Esophagus squamous epithelium (tissue), 5 donors: ENCODE results near the gene ALDH9A1. TPM values are rescaled to one million over a fixed set of nuclear protein-coding genes. Genes with fewer than 3 reads are reported as not detected.
"Not testable (repeated sequence)": the region's sequence is repeated elsewhere in the genome, so short reads cannot be mapped to it uniquely, and the experiment has no call there.

Source experiments
- DNase-seq: peaks from one replicate; lab custom pipeline; 2025; lab: John Stamatoyannopoulos, UW
- H3K27ac ChIP-seq, 4 donors: fragments of 200-600 bp; sonication (generic); one replicate each; pipeline ENCODE4 v1.5.1; 2016 to 2019; ENCODE audit warnings: mild to moderate bottlenecking in 1 of 4
- H3K27me3 ChIP-seq, 4 donors: fragments of 200-600 bp; sonication (generic); 1 replicate in 3 of 4; 2 replicates in 1 of 4; pipeline versions ENCODE4 v1.5.1 to v1.6.0; 2017 to 2021; ENCODE audit warnings: antibody characterized with exemption in 1 of 4
- H3K36me3 ChIP-seq, 3 donors: fragments of 200-600 bp; sonication (generic); one replicate each; pipeline ENCODE4 v1.5.1; 2016 to 2019
- H3K4me1 ChIP-seq, 3 donors: fragments of 200-600 bp; sonication (generic); one replicate each; pipeline ENCODE4 v1.5.1; 2017 to 2019
- H3K4me3 ChIP-seq, 4 donors: fragments of 200-600 bp; sonication (generic); 1 replicate in 3 of 4; 2 replicates in 1 of 4; pipeline ENCODE4 v1.5.1; 2016 to 2019; ENCODE audit warnings: mild to moderate bottlenecking in 2 of 4, moderate library complexity in 1 of 4
- H3K9me3 ChIP-seq, 3 donors: fragments of 200-600 bp; sonication (generic); one replicate each; pipeline ENCODE4 v1.5.1; 2016 to 2019
- POLR2A ChIP-seq, 4 donors: fragments of 450-650 bp; IDR thresholded peaks; one replicate each; pipeline ENCODE4 v1.6.1; 2017; ENCODE audit warnings: antibody characterized with exemption in 4 of 4, mild to moderate bottlenecking in 4 of 4, moderate library complexity in 3 of 4
- WGBS, 2 donors: methylation state at CpG; one replicate each; pipeline ENCODE4 v1.1.5; 2018; 5-methylcytosine and 5-hydroxymethylcytosine counted together
- intact Hi-C: fragments of 100-400 bp; cut with DNase I; formaldehyde crosslinking; loops from one replicate; pipeline ENCODE4 v1.15.0; 2022
- total RNA-seq, 4 donors: library from RNA; depleted of rRNA; stranded (reverse); fragments of >200 nt; gene quantifications; one replicate each; pipeline ENCODE4 v1.1.0, GENCODE V29; 2016
- TF ChIP-seq, protein P1 (sequence below), 6 experiments: fragments of 450-650 bp in 4 of 6; fragments of 200-600 bp in 2 of 6; sonication (generic) in 2 of 6; IDR thresholded peaks; one replicate each; pipeline ENCODE4 v1.5.1; 2016 to 2019; ENCODE audit warnings: antibody characterized with exemption in 6 of 6, mild to moderate bottlenecking in 4 of 6, moderate library complexity in 4 of 6
- donor health status: DM: yes; HTN: yes; CAD: no.

The ALDH9A1 gene
- total RNA-seq, 4 donors from 2014 or later = 120 to 198 (median 158) TPM

DNA sequence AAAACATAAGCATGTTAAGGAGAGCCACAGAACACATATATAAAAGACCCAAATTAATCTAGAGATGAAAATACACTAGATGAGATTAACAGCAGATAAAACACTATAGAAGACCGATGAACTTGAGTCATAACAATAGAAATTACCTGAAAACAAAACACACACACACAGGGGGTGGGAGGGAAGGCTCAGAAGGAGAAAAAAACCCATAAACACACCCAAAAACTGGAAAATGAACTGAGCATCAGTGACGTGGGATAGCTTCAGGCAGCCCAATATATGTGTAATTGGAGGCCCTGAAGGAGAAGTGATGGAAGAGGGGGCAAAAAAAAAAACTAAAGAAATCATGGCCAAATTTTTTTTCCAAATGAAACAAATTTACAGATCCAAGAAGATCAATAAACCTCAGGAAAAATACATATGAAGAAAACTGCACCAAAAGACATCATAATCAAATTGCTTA, 11.4 kb downstream of the ALDH9A1 start:
- no peak overlapping the region for H3K27ac ChIP-seq
- intact Hi-C loops = no loop called here
- no peaks in the 10 kb centered on the region for H3K27me3 ChIP-seq
- no peak for DNase-seq
- 60 to 69% methylated on average over 2 of the region's 2 CpGs for WGBS, 2 donors
- TF ChIP-seq, protein P1, sequence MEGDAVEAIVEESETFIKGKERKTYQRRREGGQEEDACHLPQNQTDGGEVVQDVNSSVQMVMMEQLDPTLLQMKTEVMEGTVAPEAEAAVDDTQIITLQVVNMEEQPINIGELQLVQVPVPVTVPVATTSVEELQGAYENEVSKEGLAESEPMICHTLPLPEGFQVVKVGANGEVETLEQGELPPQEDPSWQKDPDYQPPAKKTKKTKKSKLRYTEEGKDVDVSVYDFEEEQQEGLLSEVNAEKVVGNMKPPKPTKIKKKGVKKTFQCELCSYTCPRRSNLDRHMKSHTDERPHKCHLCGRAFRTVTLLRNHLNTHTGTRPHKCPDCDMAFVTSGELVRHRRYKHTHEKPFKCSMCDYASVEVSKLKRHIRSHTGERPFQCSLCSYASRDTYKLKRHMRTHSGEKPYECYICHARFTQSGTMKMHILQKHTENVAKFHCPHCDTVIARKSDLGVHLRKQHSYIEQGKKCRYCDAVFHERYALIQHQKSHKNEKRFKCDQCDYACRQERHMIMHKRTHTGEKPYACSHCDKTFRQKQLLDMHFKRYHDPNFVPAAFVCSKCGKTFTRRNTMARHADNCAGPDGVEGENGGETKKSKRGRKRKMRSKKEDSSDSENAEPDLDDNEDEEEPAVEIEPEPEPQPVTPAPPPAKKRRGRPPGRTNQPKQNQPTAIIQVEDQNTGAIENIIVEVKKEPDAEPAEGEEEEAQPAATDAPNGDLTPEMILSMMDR (IDR thresholded peaks at IDR 0.05) = no peak
- TF ChIP-seq POLR2A (IDR thresholded peaks at IDR 0.05) = no peak
- peaks cover 0 to 95% (median 8%) of the 10 kb centered on the region in 3 donors for H3K36me3 ChIP-seq
- H3K9me3 ChIP-seq = no peaks in the 10 kb centered on the region
- H3K4me3 ChIP-seq = no peak overlapping the region
- peaks cover 0 to 24% (median 0%) of the 10 kb centered on the region in 3 donors for H3K4me1 ChIP-seq

DNA sequence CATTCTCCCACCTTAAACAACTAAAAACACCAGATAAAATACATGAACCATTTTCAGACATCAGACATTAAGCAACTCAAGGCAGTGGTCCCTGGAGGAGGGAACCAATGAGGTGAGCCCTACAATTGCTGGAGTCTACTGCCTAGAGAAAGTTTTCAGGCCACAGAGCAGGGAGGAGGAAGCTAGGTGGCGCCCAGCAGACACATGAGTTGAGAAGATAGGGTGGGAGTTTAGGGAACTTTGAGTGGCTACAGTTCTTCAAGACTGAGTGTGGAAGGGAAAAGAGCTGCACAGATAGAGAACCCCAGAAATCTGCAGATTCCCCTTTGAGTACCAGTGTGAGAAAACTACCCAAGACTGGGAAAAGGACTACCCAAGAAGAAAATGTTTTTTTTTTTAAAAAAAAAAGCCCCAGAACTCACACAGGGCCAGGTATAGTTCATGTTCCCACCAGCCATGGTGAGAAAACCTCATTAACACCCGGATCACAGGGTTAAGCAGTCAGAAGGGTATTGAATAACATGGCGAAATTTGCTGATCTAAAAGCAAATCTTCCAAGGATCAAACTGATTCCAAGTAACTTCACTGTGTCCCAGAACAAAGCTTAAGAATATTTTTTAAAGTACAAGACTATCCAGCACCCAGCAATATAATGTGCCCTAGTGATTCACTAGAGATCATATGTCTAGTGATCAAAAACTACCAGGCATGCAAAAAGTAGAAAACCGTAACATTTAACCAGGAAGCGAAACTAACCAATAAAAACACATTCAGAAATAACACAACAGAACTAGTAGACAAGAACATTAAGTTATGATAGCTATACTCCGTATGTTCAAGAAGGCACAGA, 12.0 kb downstream of the ALDH9A1 start:
- 62 to 75% methylated on average over 6 of the region's 6 CpGs for WGBS, 2 donors
- Histone ChIP-seq H3K27me3 (no peaks in the 10 kb centered on the region), H3K36me3 (peaks cover 0 to 97% (median 12%) of the 10 kb centered on the region in 3 donors), H3K27ac (no peak overlapping the region), H3K4me1 (peaks cover 0 to 24% (median 0%) of the 10 kb centered on the region in 3 donors), H3K9me3 (no peaks in the 10 kb centered on the region), H3K4me3 (no peak overlapping the region)
- TF ChIP-seq POLR2A (IDR thresholded peaks at IDR 0.05) = no peak
- TF ChIP-seq, protein P1 (IDR thresholded peaks at IDR 0.05) = peak in 1 of 6 experiments; percentile 5
- intact Hi-C loops = no loop called here
- no peak for DNase-seq

DNA sequence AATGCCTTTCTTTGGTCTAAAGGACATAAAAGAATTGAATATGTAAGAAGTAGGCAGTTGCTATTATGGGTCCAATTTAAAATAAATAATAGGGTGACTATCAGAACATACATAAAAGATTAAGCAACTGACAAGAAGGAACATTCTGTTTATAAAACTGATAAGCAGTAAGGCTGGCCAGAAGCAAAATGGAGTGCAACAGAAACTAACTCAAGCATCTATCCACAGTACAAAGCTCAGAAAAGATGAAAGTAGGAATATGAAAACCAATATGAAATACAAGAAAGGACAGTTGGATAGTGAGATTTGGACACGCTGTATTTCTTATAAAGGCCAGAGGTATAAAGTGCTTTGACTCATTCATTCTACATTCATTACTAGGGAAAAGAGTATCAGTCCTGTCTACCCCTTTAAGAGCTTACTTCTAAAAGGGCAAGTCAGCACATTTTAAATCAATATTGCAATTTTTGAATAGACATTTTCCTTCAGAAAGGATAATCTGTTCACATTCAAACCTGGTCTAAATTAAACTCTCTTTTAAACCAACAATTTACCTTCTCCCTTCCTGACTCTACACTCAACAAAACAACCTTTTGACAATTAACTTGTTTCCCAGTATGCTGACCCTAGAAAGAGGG, 14.4 kb downstream of the ALDH9A1 start:
- TF ChIP-seq, protein P1 (IDR thresholded peaks at IDR 0.05) = no peak
- no peak for TF ChIP-seq POLR2A (IDR thresholded peaks at IDR 0.05)
- DNase-seq = no peak

DNA sequence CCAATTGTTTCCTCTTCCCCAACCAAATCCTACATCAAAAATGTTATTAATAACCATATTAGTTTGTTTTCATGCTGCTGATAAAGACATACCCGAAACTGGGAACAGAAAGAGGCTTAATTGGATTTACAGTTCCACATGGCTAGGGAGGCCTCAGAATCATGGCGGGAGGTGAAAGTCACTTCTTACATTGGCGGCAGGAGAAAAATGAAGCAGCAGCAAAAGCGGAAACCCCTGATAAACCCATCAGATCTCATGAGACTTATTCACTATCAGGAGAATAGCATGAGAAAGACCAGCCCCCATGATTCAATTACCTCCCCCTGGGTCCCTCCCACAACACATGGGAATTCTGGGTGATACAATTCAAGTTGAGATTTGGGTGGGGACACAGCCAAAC, 17.6 kb downstream of the ALDH9A1 start:
- 95 to 97% methylated on average over 4 of the region's 4 CpGs for WGBS, 2 donors
- intact Hi-C loops = not testable (repeated sequence)
- peaks cover 12 to 99% (median 17%) of the 10 kb centered on the region in 3 donors for H3K36me3 ChIP-seq

More for the DNA sequence above, 14.4 kb downstream of the ALDH9A1 start:
- 38 to 43% methylated on average over 1 of the region's 1 CpG for WGBS, 2 donors
- Histone ChIP-seq H3K27ac (no peak overlapping the region), H3K4me3 (no peak overlapping the region), H3K9me3 (no peaks in the 10 kb centered on the region), H3K4me1 (peaks cover 0 to 24% (median 0%) of the 10 kb centered on the region in 3 donors), H3K27me3 (no peaks in the 10 kb centered on the region), H3K36me3 (peaks cover 6 to 97% (median 12%) of the 10 kb centered on the region in 3 donors)
- intact Hi-C loops = no loop called here

DNA sequence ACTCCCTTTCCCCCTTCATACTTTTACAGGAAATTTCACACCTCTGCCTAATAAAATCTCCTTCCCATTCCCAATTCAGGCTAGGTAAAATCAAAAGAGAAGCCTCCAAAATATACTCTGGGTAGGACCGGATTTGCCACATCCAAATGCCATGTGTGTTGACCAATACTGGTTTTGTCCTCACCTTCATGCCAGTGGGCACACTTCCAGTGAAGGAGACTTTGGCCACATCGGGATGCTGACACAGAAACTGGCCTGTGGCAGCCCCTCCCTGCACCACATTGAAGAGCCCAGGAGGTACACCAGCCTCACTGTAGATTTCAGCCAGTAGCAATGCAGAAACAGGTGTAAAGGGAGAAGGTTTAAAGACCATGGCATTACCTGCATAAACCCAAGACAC, 18.1 kb downstream of the ALDH9A1 start:
- peaks cover 0 to 13% (median 0%) of the 10 kb centered on the region in 3 donors for H3K4me1 ChIP-seq
- H3K36me3 ChIP-seq = peaks cover 12 to 100% (median 17%) of the 10 kb centered on the region in 3 donors
- no peaks in the 10 kb centered on the region for H3K9me3 ChIP-seq
- TF ChIP-seq, protein P1 (IDR thresholded peaks at IDR 0.05) = no peak
- no peak for TF ChIP-seq POLR2A (IDR thresholded peaks at IDR 0.05)
- H3K27ac ChIP-seq = no peak overlapping the region
- H3K4me3 ChIP-seq = no peak overlapping the region
- intact Hi-C loops = no loop called here
- H3K27me3 ChIP-seq = no peaks in the 10 kb centered on the region
- no peak for DNase-seq
- WGBS, 2 donors = 100% methylated on average over 1 of the region's 2 CpGs

More for the DNA sequence above, 17.6 kb downstream of the ALDH9A1 start:
- H3K4me3 ChIP-seq, H3K27me3 ChIP-seq, DNase-seq, H3K9me3 ChIP-seq, H3K27ac ChIP-seq: not testable (repeated sequence)
- H3K4me1 ChIP-seq = peaks cover 0 to 16% (median 0%) of the 10 kb centered on the region in 3 donors
